K562 (cell line): ENCODE data around the gene CRHR2. TPM values are rescaled to one million over a fixed set of nuclear protein-coding genes. Genes with fewer than 3 reads are reported as not detected.

Experiments
- ATAC-seq: fragments of 200-7000 bp; cut with Tn5 transposase; 3 replicates; pipeline ENCODE4 v1.9.1; 2020; ENCODE audit warnings: moderate library complexity
- BruUV-seq: library from RNA; stranded (reverse); fragments of 400-500 nt; replicated peaks from 2 replicates; lab custom pipeline; 2021; lab: Mats Ljungman, UMichigan
- CTCF ChIA-PET: fragments of 300-600 bp; formaldehyde crosslinking; extraction: SDS; loops from one replicate; lab custom pipeline; 2021; ENCODE audit warnings: low intra/inter-chr PET ratio; lab: Yijun Ruan, JAX
- POLR2A ChIA-PET: fragments of 300-600, 350-650 bp; sonication (Branson Sonifier 250); formaldehyde crosslinking; extraction: SDS; loops from one replicate; lab custom pipeline; 2021; ENCODE audit warnings: antibody characterized with exemption, inconsistent platforms; lab: Yijun Ruan, JAX
- DNase-seq, 4 experiments: peaks; one replicate each; pipeline versions ENCODE4 v3.0.0 to v3.0.0-alpha.2; 2011 to 2018; ENCODE audit warnings: low spot score in 3 of 4, mixed read lengths in 3 of 4; ENCODE audit errors: extremely low read depth in 1 of 4
- FAIRE-seq: peaks from 2 replicates; lab custom pipeline; 2011; peaks lifted over from hg19 to GRCh38; lab: Jason Lieb, UNC
- H2AFZ ChIP-seq: 2 replicates; pipeline ENCODE4 v1.6.0; 2011; ENCODE audit warnings: low read depth, low read length, control low read depth, inconsistent platforms
- H3K27ac ChIP-seq: fragments of 200-600 bp; 3 replicates; pipeline ENCODE4 v1.8.0; 2011; ENCODE audit warnings: low read depth, mild to moderate bottlenecking, control low read depth, inconsistent platforms, low read length, moderate library complexity, mixed read lengths; ENCODE audit errors: extremely low read depth
- H3K27me3 ChIP-seq, 2 experiments: fragments of 300-600 bp in 1 of 2; 2 replicates in 1 of 2; 3 replicates in 1 of 2; pipeline versions ENCODE4 v1.6.0 to v1.8.0; 2011; ENCODE audit warnings: inconsistent platforms in 2 of 2, low read length in 2 of 2, mild to moderate bottlenecking in 1 of 2, mixed read lengths in 1 of 2, moderate library complexity in 1 of 2; ENCODE audit not compliant: control insufficient read depth in 2 of 2, insufficient read depth in 2 of 2
- H3K36me3 ChIP-seq: fragments of 300-600 bp; 3 replicates; pipeline ENCODE4 v1.8.0; 2011; ENCODE audit warnings: mild to moderate bottlenecking, low read length, inconsistent platforms; ENCODE audit not compliant: control insufficient read depth, insufficient read depth
- H3K4me1 ChIP-seq, 2 experiments: fragments of 200-600 bp in 1 of 2; replicated peaks in 1 of 2; 2 replicates in 1 of 2; 3 replicates in 1 of 2; pipeline versions ENCODE4 v1.5.1 to v1.8.0; 2011; ENCODE audit warnings: inconsistent platforms in 2 of 2, low read length in 2 of 2, mild to moderate bottlenecking in 1 of 2, mixed read lengths in 1 of 2, moderate library complexity in 1 of 2; ENCODE audit not compliant: control insufficient read depth in 2 of 2, insufficient read depth in 2 of 2
- H3K4me2 ChIP-seq: 2 replicates; pipeline ENCODE4 v1.6.1; 2011; ENCODE audit warnings: low read length, control low read depth, inconsistent platforms, mixed read lengths; ENCODE audit not compliant: insufficient read depth
- H3K4me3 ChIP-seq: fragments of 200-600 bp; sonication (generic), shearing (Covaris generic); 2 replicates; pipeline ENCODE4 v1.5.1; 2016; ENCODE audit warnings: control low read depth, inconsistent platforms
- H3K79me2 ChIP-seq: fragments of 200-600 bp; 3 replicates; pipeline ENCODE4 v1.8.0; 2011; ENCODE audit warnings: low read length, inconsistent platforms; ENCODE audit not compliant: control insufficient read depth, insufficient read depth
- H3K9ac ChIP-seq, 2 experiments: 2 replicates each; pipeline versions ENCODE4 v1.6.0 to v1.6.1; 2011; ENCODE audit warnings: low read depth in 2 of 2, low read length in 2 of 2, control low read depth in 1 of 2, inconsistent platforms in 1 of 2, mild to moderate bottlenecking in 1 of 2, mixed read lengths in 1 of 2; ENCODE audit not compliant: insufficient read depth in 1 of 2
- H3K9me1 ChIP-seq: one replicate; pipeline ENCODE4 v1.6.0; 2011; ENCODE audit warnings: inconsistent platforms, mild to moderate bottlenecking, low read length, moderate library complexity; ENCODE audit not compliant: control insufficient read depth, insufficient read depth
- H3K9me3 ChIP-seq: replicated peaks from 2 replicates; pipeline ENCODE4 v1.5.1; 2011; ENCODE audit warnings: low read depth, low read length, inconsistent platforms; ENCODE audit not compliant: control insufficient read depth, insufficient read depth
- H4K20me1 ChIP-seq: replicated peaks from 2 replicates; pipeline ENCODE4 v1.6.1; 2011; ENCODE audit warnings: low read length, inconsistent platforms, mixed read lengths; ENCODE audit not compliant: control insufficient read depth, insufficient read depth
- WGBS: fragments of 100-300 bp; shearing (Covaris generic); methylation state at CpG from one replicate; pipeline ENCODE4 v1.1.6; 2016; ENCODE audit warnings: low coverage, mixed read lengths; ENCODE audit not compliant: insufficient coverage; ENCODE audit errors: missing lambda C conversion rate; 5-methylcytosine and 5-hydroxymethylcytosine counted together
- in situ Hi-C: fragments of 300-500 bp; cut with MboI; formaldehyde crosslinking; loops from 4 replicates; pipeline ENCODE4 v1.15.0; 2018; ENCODE audit warnings: inconsistent platforms, mixed read lengths
- intact Hi-C: fragments of 100-400 bp; cut with micrococcal nuclease; formaldehyde crosslinking; loops from 2 replicates; pipeline ENCODE4 v1.14.2; 2022
- polyA plus RNA-seq, 8 experiments: library from polyadenylated mRNA; depleted of rRNA in 4 of 8; stranded (reverse) in 5 of 8; unstranded in 3 of 8; fragments of >200 nt; fragmentation: Nextera tagmentation in 2 of 8; fragmentation: Illumina TruSeq in 1 of 8; extraction: Ambion mirVana in 2 of 8; extraction: Trizol in 1 of 8; gene quantifications; 2 replicates each; pipeline versions ENCODE4 v1.2.1 to v1.2.3, GENCODE V29; 2011 to 2014; ENCODE audit warnings: inconsistent platforms in 1 of 8, missing spikeins in 1 of 8
- total RNA-seq, 7 experiments: library from RNA; depleted of rRNA in 6 of 7; stranded (reverse); fragments of >200 nt in 6 of 7; fragmentation: Illumina TruSeq in 2 of 7; extraction: Trizol in 2 of 7; gene quantifications; 2 replicates each; pipeline versions ENCODE4 v1.2.1 to v1.2.3, GENCODE V29; 2011 to 2021; ENCODE audit warnings: low replicate concordance in 1 of 7
- TF ChIP-seq, protein P1 (sequence below): fragments of 250-450 bp; sonication (Bioruptor Pico); IDR thresholded peaks from 2 replicates; pipeline ENCODE4 v1.5.0; 2020; ENCODE audit warnings: mild to moderate bottlenecking

CRHR2 gene
- total and polyA plus RNA-seq, 9 of the 15 experiments (the other 6 are each of a cell fraction or from before 2014, with no cell fraction given) = not detected

DNA sequence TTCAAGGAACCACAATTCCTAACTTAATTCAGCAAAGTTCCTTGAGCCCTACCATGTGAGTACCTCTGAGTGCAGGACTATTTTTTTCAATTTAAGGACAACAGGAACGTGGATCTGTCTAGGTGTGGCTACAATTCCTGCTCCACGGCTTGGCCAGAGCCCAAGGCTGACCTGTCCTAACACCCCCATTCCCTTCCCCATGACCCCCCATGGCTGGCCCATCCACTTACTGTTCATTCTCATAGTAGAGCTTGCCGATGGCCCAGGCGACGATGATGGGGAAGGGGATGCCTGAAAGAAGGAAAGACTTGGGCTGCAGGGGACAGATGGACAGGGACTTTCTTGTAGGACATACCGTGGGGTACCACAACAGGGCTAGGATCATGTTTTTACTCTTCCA is 20.3 kb downstream of the CRHR2 start:
- H3K9ac ChIP-seq = no peak overlapping the region
- no peaks in the 10 kb centered on the region for H3K4me1 ChIP-seq
- CTCF ChIA-PET = no interaction called here
- H3K27ac ChIP-seq = no peak overlapping the region
- H3K4me3 ChIP-seq = no peak overlapping the region
- H3K36me3 ChIP-seq = no peaks in the 10 kb centered on the region
- no peak overlapping the region for H2AFZ ChIP-seq
- TF ChIP-seq, protein P1, sequence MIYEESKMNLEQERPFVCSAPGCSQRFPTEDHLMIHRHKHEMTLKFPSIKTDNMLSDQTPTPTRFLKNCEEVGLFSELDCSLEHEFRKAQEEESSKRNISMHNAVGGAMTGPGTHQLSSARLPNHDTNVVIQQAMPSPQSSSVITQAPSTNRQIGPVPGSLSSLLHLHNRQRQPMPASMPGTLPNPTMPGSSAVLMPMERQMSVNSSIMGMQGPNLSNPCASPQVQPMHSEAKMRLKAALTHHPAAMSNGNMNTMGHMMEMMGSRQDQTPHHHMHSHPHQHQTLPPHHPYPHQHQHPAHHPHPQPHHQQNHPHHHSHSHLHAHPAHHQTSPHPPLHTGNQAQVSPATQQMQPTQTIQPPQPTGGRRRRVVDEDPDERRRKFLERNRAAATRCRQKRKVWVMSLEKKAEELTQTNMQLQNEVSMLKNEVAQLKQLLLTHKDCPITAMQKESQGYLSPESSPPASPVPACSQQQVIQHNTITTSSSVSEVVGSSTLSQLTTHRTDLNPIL (CRISPR knock-in tag) = no peak
- WGBS = 0% methylated on average over 6 of the region's 6 CpGs
- no TSS peak for BruUV-seq
- POLR2A ChIA-PET = interaction anchor here (0.7 to 1.5 kb wide), 3 partner anchors 10 to 309 kb away, joined by 3 to 4 read pairs (median 3); no protein-coding TSS in a partner anchor
- H3K9me3 ChIP-seq = no peaks in the 10 kb centered on the region
- FAIRE-seq (no peak), DNase-seq (no peak), ATAC-seq (no peak)
- H3K9me1 ChIP-seq = peaks cover 4% of the 10 kb centered on the region
- H4K20me1 ChIP-seq = peaks cover 4% of the 10 kb centered on the region; the same call in 1 of the 2 replicates
- H3K4me2 ChIP-seq = no peak overlapping the region
- in situ Hi-C loops (no loop called here), intact Hi-C loops (no loop called here)
- no peaks in the 10 kb centered on the region for H3K79me2 ChIP-seq
- H3K27me3 ChIP-seq = peaks cover 4 to 57% of the 10 kb centered on the region in 2 experiments; a peak in 4 of 5 replicates
